ENCODE measurements around the gene TNFRSF12A. TPM values are rescaled to one million over a fixed set of nuclear protein-coding genes. Genes with fewer than 3 reads are reported as not detected.

Gene TNFRSF12A
- total RNA-seq, 1 experiment from 2014 or later, result 147 TPM

GRCh38 chr16:2988590-2989099, 31.5 kb upstream of the TNFRSF12A start:
- Histone ChIP-seq H3K79me1 (ENCODE audit: insufficient read depth, low read depth, low read length, poor library complexity, severe bottlenecking) (no peaks in the 10 kb centered on the region), H4K8ac (replicated peaks; ENCODE audit: insufficient read length, low read depth, low read length) (no peak overlapping the region), H3K27me3 (ENCODE audit: insufficient read depth, low read length) (no peaks in the 10 kb centered on the region), H3K27ac (ENCODE audit: insufficient read length, low read depth, low read length) (no peak overlapping the region), H2AFZ (ENCODE audit: low read length) (no peak overlapping the region), H3K4me2 (ENCODE audit: insufficient read depth, insufficient read length, low read length) (no peak overlapping the region), H3K18ac (ENCODE audit: insufficient read length, low read depth, low read length) (no peak overlapping the region), H2BK15ac (ENCODE audit: low read depth, low read length) (no peak overlapping the region), H3K14ac (ENCODE audit: insufficient read depth, low read length) (no peak overlapping the region; the same call in 1 of the 2 replicates), H3K9me3 (ENCODE audit: control insufficient read depth, low read depth, low read length) (no peaks in the 10 kb centered on the region), H3T11ph (ENCODE audit: low read length) (no peak overlapping the region), H4K91ac (ENCODE audit: insufficient read length, low read depth, low read length) (no peak overlapping the region), H3K79me2 (ENCODE audit: insufficient read depth, low read length) (no peaks in the 10 kb centered on the region), H3K23me2 (ENCODE audit: insufficient read length, low read depth, low read length, poor library complexity, severe bottlenecking) (no peaks in the 10 kb centered on the region), H3K4ac (ENCODE audit: low read depth, low read length) (no peak overlapping the region), H2BK20ac (ENCODE audit: low read depth, low read length, poor library complexity, severe bottlenecking) (no peak overlapping the region), H2AK5ac (ENCODE audit: insufficient read length, low read length) (no peak overlapping the region), H2BK12ac (ENCODE audit: insufficient read length, low read depth, low read length) (no peak overlapping the region), H2BK120ac (ENCODE audit: low read depth, low read length, poor library complexity, severe bottlenecking) (no peak overlapping the region), H4K20me1 (ENCODE audit: control insufficient read depth, insufficient read depth, insufficient read length) (no peaks in the 10 kb centered on the region), H3K4me1 (ENCODE audit: insufficient read depth, low read length) (no peaks in the 10 kb centered on the region; the same call in 1 of the 2 replicates), H4K5ac (ENCODE audit: insufficient read length, low read depth, low read length) (no peak overlapping the region), H2BK5ac (ENCODE audit: insufficient read length, low read length) (no peak overlapping the region), H3K23ac (ENCODE audit: insufficient read length, low read depth, low read length) (no peak overlapping the region), H3K56ac (ENCODE audit: insufficient read length, low read depth, low read length) (no peak overlapping the region), H3K9ac (ENCODE audit: extremely low read depth, insufficient read length, low read length) (no peak overlapping the region)
- H3K27me3 Mint-ChIP-seq (ENCODE audit: low read depth), result peaks cover 10% of the 10 kb centered on the region
- no peak overlapping the region for H3K4me3 Mint-ChIP-seq
- no peak for DNase-seq
- no peaks in the 10 kb centered on the region for H3K36me3 Mint-ChIP-seq (ENCODE audit: insufficient read depth in 1 of 3, low read depth in 3 of 3)
- no peak for TF ChIP-seq CTCF (conservative IDR thresholded peaks at IDR 0.05)
- WGBS (ENCODE audit: extremely low coverage, insufficient read length, low lambda C conversion rate), result no CpG with 5 or more reads among the region's 8 CpGs
- no peak overlapping the region for H3K27ac Mint-ChIP-seq
- no peaks in the 10 kb centered on the region for H3K9me3 Mint-ChIP-seq
- H3K4me1 Mint-ChIP-seq, result peaks cover 11 to 43% of the 10 kb centered on the region in 2 experiments

Data from H9 (cell line).